ENCODE data around the gene NAT10. TPM values are rescaled to one million over a fixed set of nuclear protein-coding genes. Genes with fewer than 3 reads are reported as not detected.

Gene NAT10
- total and polyA plus RNA-seq, 2 experiments from 2014 or later: 21.4 to 24.0 TPM

DNA sequence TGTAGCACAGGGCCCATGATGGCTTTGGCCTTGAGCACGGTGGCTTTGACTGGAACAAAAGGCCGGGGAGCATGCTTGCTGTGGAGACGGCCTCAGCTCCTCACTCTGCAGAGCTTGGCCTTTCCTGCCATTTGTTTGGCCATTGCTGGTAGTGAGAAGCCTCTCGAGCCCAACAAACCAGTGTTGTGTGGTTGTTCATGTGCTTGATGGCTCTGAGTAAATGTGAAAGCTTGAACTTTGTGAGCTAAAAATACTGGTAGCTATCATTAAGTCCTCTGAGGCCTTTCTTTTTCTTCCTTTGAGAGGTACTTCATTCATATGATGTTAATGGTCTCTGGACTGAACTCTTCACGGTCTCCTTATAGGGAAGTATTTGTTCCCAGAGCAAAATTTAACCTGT lies 39.6 kb downstream of the NAT10 start:
- no peaks in the 10 kb centered on the region for H3K79me2 ChIP-seq (ENCODE audit: insufficient read depth)
- no peaks in the 10 kb centered on the region for H3K9me3 ChIP-seq (ENCODE audit: low read depth)
- DNase-seq: no peak
- H3K4me2 ChIP-seq (ENCODE audit: unreplicated experiment): no peak overlapping the region
- no peak overlapping the region for H2AFZ ChIP-seq
- H4K20me1 ChIP-seq (ENCODE audit: insufficient read depth): no peaks in the 10 kb centered on the region
- no peaks in the 10 kb centered on the region for H3K9me2 ChIP-seq (ENCODE audit: insufficient read depth)
- WGBS, 2 experiments (ENCODE audit: low coverage in 1 of 2, low lambda C conversion rate in 2 of 2, missing lambda C conversion rate in 2 of 2): 94% methylated on average over 5 of the region's 5 CpGs
- no peak overlapping the region for H3K27ac ChIP-seq
- no peaks in the 10 kb centered on the region for H3K27me3 ChIP-seq (replicated peaks; ENCODE audit: insufficient read depth)
- TF ChIP-seq EZH2phosphoT487 (IDR thresholded peaks at IDR 0.05; ENCODE audit: insufficient read depth, low read depth) (no peak), EZH2 (IDR thresholded peaks at IDR 0.05; ENCODE audit: insufficient read depth, poor library complexity, severe bottlenecking) (no peak)
- no peaks in the 10 kb centered on the region for H3F3A ChIP-seq (ENCODE audit: insufficient read depth)
- no peak overlapping the region for H3K4me3 ChIP-seq
- in situ Hi-C loops (cut with MboI): no loop called here
- H3K9ac ChIP-seq: no peak overlapping the region
- no peaks in the 10 kb centered on the region for H3K4me1 ChIP-seq (ENCODE audit: insufficient read depth)
- H3K36me3 ChIP-seq (ENCODE audit: low read depth): peaks cover 24% of the 10 kb centered on the region

- H3K27me3 ChIP-seq (replicated peaks; ENCODE audit: insufficient read depth): no peaks in the 10 kb centered on the region
- no peaks in the 10 kb centered on the region for H3F3A ChIP-seq (ENCODE audit: insufficient read depth)
- no peak overlapping the region for H3K9ac ChIP-seq
- H3K9me2 ChIP-seq (ENCODE audit: insufficient read depth): no peaks in the 10 kb centered on the region
- TF ChIP-seq EZH2 (IDR thresholded peaks at IDR 0.05; ENCODE audit: insufficient read depth, poor library complexity, severe bottlenecking) (no peak), EZH2phosphoT487 (IDR thresholded peaks at IDR 0.05; ENCODE audit: insufficient read depth, low read depth) (no peak)
- H3K9me3 ChIP-seq (ENCODE audit: low read depth): no peaks in the 10 kb centered on the region
- no peak overlapping the region for H3K27ac ChIP-seq
- in situ Hi-C loops (cut with MboI): no loop called here
- H3K4me3 ChIP-seq: no peak overlapping the region
- H3K36me3 ChIP-seq (ENCODE audit: low read depth): peaks cover 24% of the 10 kb centered on the region
- no peak for DNase-seq
- H4K20me1 ChIP-seq (ENCODE audit: insufficient read depth): no peaks in the 10 kb centered on the region
- no peaks in the 10 kb centered on the region for H3K79me2 ChIP-seq (ENCODE audit: insufficient read depth)
- WGBS, 2 experiments (ENCODE audit: low coverage in 1 of 2, low lambda C conversion rate in 2 of 2, missing lambda C conversion rate in 2 of 2): 75 to 76% methylated on average over 8 of the region's 8 CpGs
- no peak overlapping the region for H3K4me2 ChIP-seq (ENCODE audit: unreplicated experiment)
- no peak overlapping the region for H2AFZ ChIP-seq
- peaks cover 8% of the 10 kb centered on the region for H3K4me1 ChIP-seq (ENCODE audit: insufficient read depth)
Observed at GRCh38 chr11:34145847-34146381, 40.5 kb downstream of the NAT10 start.

DNA sequence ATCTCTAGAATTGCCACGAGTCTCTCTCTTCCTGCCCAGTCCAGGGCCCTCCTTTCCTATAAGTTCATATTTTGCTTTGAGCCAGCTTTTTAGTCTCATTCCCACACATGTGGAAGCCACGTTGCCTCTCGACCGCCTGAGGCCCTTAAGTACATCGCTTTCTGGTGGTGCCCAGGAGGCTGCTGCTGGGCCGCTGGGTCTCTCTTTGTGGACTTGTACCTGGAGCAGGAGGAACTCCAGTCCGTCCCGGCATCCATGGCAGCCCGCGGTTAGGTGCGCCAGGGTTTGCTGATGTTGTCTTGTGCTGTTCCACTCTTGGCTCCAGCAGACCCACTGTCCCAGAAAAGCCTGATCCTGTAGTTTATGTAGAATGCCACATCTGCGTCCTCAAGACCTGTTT lies 41.0 kb downstream of the NAT10 start:
- H3K79me2 ChIP-seq (ENCODE audit: insufficient read depth): no peaks in the 10 kb centered on the region
- H2AFZ ChIP-seq: no peak overlapping the region
- H3K27me3 ChIP-seq (replicated peaks; ENCODE audit: insufficient read depth): no peaks in the 10 kb centered on the region
- H3K4me3 ChIP-seq: no peak overlapping the region
- peaks cover 23% of the 10 kb centered on the region for H3K36me3 ChIP-seq (ENCODE audit: low read depth)
- no peaks in the 10 kb centered on the region for H3K9me2 ChIP-seq (ENCODE audit: insufficient read depth)
- H3K27ac ChIP-seq: no peak overlapping the region
- no peaks in the 10 kb centered on the region for H4K20me1 ChIP-seq (ENCODE audit: insufficient read depth)
- in situ Hi-C loops (cut with MboI): no loop called here
- DNase-seq: no peak
- H3F3A ChIP-seq (ENCODE audit: insufficient read depth): no peaks in the 10 kb centered on the region
- H3K4me2 ChIP-seq (ENCODE audit: unreplicated experiment): no peak overlapping the region
- H3K4me1 ChIP-seq (ENCODE audit: insufficient read depth): peaks cover 10% of the 10 kb centered on the region
- H3K9ac ChIP-seq: no peak overlapping the region
- no peaks in the 10 kb centered on the region for H3K9me3 ChIP-seq (ENCODE audit: low read depth)
- 92 to 95% methylated on average over 12 of the region's 12 CpGs for WGBS, 2 experiments (ENCODE audit: low coverage in 1 of 2, low lambda C conversion rate in 2 of 2, missing lambda C conversion rate in 2 of 2)
- TF ChIP-seq EZH2 (IDR thresholded peaks at IDR 0.05; ENCODE audit: insufficient read depth, poor library complexity, severe bottlenecking): no peak

DNA sequence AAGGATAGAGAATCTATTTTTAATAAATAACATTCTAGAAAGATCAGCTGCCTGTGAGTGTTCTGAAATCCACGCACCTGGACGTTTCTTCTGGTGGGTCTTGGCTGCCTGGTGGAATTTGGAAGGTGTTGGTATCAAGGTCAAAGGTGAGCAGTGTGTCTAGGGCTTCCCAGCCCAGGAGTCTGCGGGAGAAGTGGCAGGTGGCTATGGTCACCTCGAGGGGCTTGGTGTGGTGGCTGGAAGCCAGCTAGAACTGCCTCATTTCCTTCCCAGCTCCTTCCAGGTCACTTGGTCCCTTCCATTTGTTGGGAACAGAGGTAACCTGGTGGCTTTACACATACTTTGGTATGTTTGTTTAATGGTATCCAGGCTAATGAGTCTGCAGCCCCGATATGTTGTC lies 41.4 kb downstream of the NAT10 start:
- H3K9me3 ChIP-seq (ENCODE audit: low read depth): no peaks in the 10 kb centered on the region
- in situ Hi-C loops (cut with MboI): no loop called here
- no peaks in the 10 kb centered on the region for H3K9me2 ChIP-seq (ENCODE audit: insufficient read depth)
- H4K20me1 ChIP-seq (ENCODE audit: insufficient read depth): no peaks in the 10 kb centered on the region
- H3K9ac ChIP-seq: no peak overlapping the region
- TF ChIP-seq EZH2phosphoT487 (IDR thresholded peaks at IDR 0.05; ENCODE audit: insufficient read depth, low read depth) (no peak), EZH2 (IDR thresholded peaks at IDR 0.05; ENCODE audit: insufficient read depth, poor library complexity, severe bottlenecking) (no peak)
- no peak for DNase-seq
- H2AFZ ChIP-seq: no peak overlapping the region
- H3K36me3 ChIP-seq (ENCODE audit: low read depth): peaks cover 20% of the 10 kb centered on the region
- H3K79me2 ChIP-seq (ENCODE audit: insufficient read depth): no peaks in the 10 kb centered on the region
- H3K4me2 ChIP-seq (ENCODE audit: unreplicated experiment): no peak overlapping the region
- H3K27me3 ChIP-seq (replicated peaks; ENCODE audit: insufficient read depth): no peaks in the 10 kb centered on the region
- H3K4me1 ChIP-seq (ENCODE audit: insufficient read depth): peaks cover 10% of the 10 kb centered on the region
- H3K27ac ChIP-seq: no peak overlapping the region
- no peaks in the 10 kb centered on the region for H3F3A ChIP-seq (ENCODE audit: insufficient read depth)
- no peak overlapping the region for H3K4me3 ChIP-seq
- 79 to 86% methylated on average over 5 of the region's 5 CpGs for WGBS, 2 experiments (ENCODE audit: low coverage in 1 of 2, low lambda C conversion rate in 2 of 2, missing lambda C conversion rate in 2 of 2)

DNA sequence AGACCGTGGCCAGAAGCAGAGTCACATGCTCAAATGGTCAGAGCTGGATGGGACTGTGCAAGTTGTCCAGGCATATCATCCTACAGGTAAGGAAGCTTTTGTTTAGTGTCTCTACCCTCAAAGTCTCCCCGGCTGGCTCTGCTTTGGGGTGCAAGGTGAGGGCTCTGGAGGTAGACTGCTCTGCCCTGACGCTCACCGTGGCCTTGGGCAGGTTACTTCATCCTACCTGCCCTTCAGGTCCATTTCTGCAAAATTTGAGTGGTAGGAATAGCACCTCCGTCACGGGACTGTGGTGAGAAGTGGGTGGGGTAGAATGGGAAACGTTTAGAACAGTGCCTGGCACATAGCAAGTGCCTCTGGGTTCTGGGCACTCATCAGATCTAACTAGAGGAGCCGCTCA lies 42.2 kb downstream of the NAT10 start:
- Histone ChIP-seq H4K20me1 (ENCODE audit: insufficient read depth) (no peaks in the 10 kb centered on the region), H3K27ac (no peak overlapping the region), H3K4me1 (ENCODE audit: insufficient read depth) (peaks cover 10% of the 10 kb centered on the region), H2AFZ (no peak overlapping the region), H3K79me2 (ENCODE audit: insufficient read depth) (no peaks in the 10 kb centered on the region), H3K9me3 (ENCODE audit: low read depth) (no peaks in the 10 kb centered on the region), H3K4me2 (ENCODE audit: unreplicated experiment) (no peak overlapping the region), H3K27me3 (replicated peaks; ENCODE audit: insufficient read depth) (no peaks in the 10 kb centered on the region), H3K4me3 (no peak overlapping the region), H3F3A (ENCODE audit: insufficient read depth) (no peaks in the 10 kb centered on the region), H3K9me2 (ENCODE audit: insufficient read depth) (no peaks in the 10 kb centered on the region), H3K9ac (no peak overlapping the region), H3K36me3 (ENCODE audit: low read depth) (peaks cover 14% of the 10 kb centered on the region)
- WGBS, 2 experiments (ENCODE audit: low coverage in 1 of 2, low lambda C conversion rate in 2 of 2, missing lambda C conversion rate in 2 of 2): 77 to 80% methylated on average over 8 of the region's 8 CpGs
- in situ Hi-C loops (cut with MboI): no loop called here
- no peak for DNase-seq
- TF ChIP-seq EZH2 (IDR thresholded peaks at IDR 0.05; ENCODE audit: insufficient read depth, poor library complexity, severe bottlenecking) (no peak), EZH2phosphoT487 (IDR thresholded peaks at IDR 0.05; ENCODE audit: insufficient read depth, low read depth) (no peak)
